Stimulated activated CD4-positive, alpha-beta T cell treated with anti-CD3 and anti-CD28 coated beads, Interleukin-2, amount 100 ng/mL, for 48 hours (primary cell): ENCODE measurements around the gene FAM124B.

Source experiments
- DNase-seq, 2 donors: peaks; one replicate each; pipeline ENCODE4 v3.0.0-alpha.2; 2020

The FAM124B gene

GRCh38 chr2:224379986-224380385, 21.9 kb downstream of the FAM124B start:
- DNase-seq = no peak

- DNase-seq = no peak
These were observed 22.7 kb downstream of the FAM124B start for GRCh38 chr2:224379172-224379571.

- DNase-seq = no peak
These were observed 23.2 kb downstream of the FAM124B start for GRCh38 chr2:224378701-224379097.

GRCh38 chr2:224377751-224378700, 23.9 kb downstream of the FAM124B start:
- no peak for DNase-seq

- DNase-seq = no peak
These were observed 29.3 kb downstream of the FAM124B start for GRCh38 chr2:224372641-224373040.

- DNase-seq = no peak
These were observed 32.8 kb downstream of the FAM124B start for GRCh38 chr2:224369028-224369632.

- DNase-seq = no peak
These were observed 35.6 kb downstream of the FAM124B start for GRCh38 chr2:224366267-224366844.

GRCh38 chr2:224365331-224365730, 36.6 kb downstream of the FAM124B start:
- DNase-seq = no peak

GRCh38 chr2:224363281-224363680, 38.6 kb downstream of the FAM124B start:
- no peak for DNase-seq

GRCh38 chr2:224362094-224362493, 39.8 kb downstream of the FAM124B start:
- no peak for DNase-seq

- DNase-seq = no peak
These were observed 41.1 kb downstream of the FAM124B start for GRCh38 chr2:224360801-224361251.

- DNase-seq = no peak
These were observed 42.3 kb downstream of the FAM124B start for GRCh38 chr2:224359569-224359968.

GRCh38 chr2:224357098-224357901, 44.6 kb downstream of the FAM124B start:
- peak; percentile 56 to 62 for DNase-seq

- no peak for DNase-seq
These were observed 47.2 kb downstream of the FAM124B start for GRCh38 chr2:224354632-224355211.

- DNase-seq = no peak
These were observed 51.2 kb downstream of the FAM124B start for GRCh38 chr2:224350703-224351102.

GRCh38 chr2:224349396-224349795, 52.5 kb downstream of the FAM124B start:
- DNase-seq = no peak

GRCh38 chr2:224347176-224348051, 54.5 kb downstream of the FAM124B start:
- no peak for DNase-seq

GRCh38 chr2:224345492-224345891, 56.4 kb downstream of the FAM124B start:
- DNase-seq = no peak

GRCh38 chr2:224343226-224343625, 58.7 kb downstream of the FAM124B start:
- no peak for DNase-seq

GRCh38 chr2:224335991-224336390, 65.9 kb downstream of the FAM124B start:
- no peak for DNase-seq

- no peak for DNase-seq
These were observed 67.2 kb downstream of the FAM124B start for GRCh38 chr2:224334726-224335125.
